SK-N-DZ (cell line): Measurements from ENCODE around the gene SIGLEC12. TPM values are rescaled to one million over a fixed set of nuclear protein-coding genes. Genes with fewer than 3 reads are reported as not detected.

Source experiments
- DNase-seq: peaks from one replicate; pipeline ENCODE4 v3.0.0-alpha.2; 2015; ENCODE audit warnings: low spot score
- polyA plus RNA-seq, 2 experiments: library from polyadenylated mRNA; depleted of rRNA; stranded (reverse); fragments of >200 nt; gene quantifications; 2 replicates each; pipeline ENCODE4 v1.2.3, GENCODE V29; 2014

Gene SIGLEC12
- polyA plus RNA-seq (2014; cell fraction: cytosol; rRNA removed), result not detected in 2 replicates
- not detected in 2 replicates for polyA plus RNA-seq (2014; cell fraction: nucleus; rRNA removed)

GRCh38 chr19:51501594-51502263, at the start of gene SIGLEC12:
TSS of gene SIGLEC12 (minus strand) at chr19:51501800. CDS start at chr19:51501733, 67 bp downstream.
- DNase-seq, result no peak

GRCh38 chr19:51550848-51551672, 49.5 kb upstream of the SIGLEC12 start:
- DNase-seq, result no peak

GRCh38 chr19:51549533-51550324, 48.1 kb upstream of the SIGLEC12 start:
- DNase-seq, result no peak

- no peak for DNase-seq
These were observed 47.3 kb upstream of the SIGLEC12 start for GRCh38 chr19:51548891-51549305.

- DNase-seq, result no peak
These were observed 46.6 kb upstream of the SIGLEC12 start for GRCh38 chr19:51548213-51548651.

- no peak for DNase-seq
These were observed 46.0 kb upstream of the SIGLEC12 start for GRCh38 chr19:51547397-51548212.

- no peak for DNase-seq
These were observed 45.2 kb upstream of the SIGLEC12 start for GRCh38 chr19:51546650-51547396.

GRCh38 chr19:51546107-51546649, 44.6 kb upstream of the SIGLEC12 start:
- no peak for DNase-seq

- no peak for DNase-seq
These were observed 42.4 kb upstream of the SIGLEC12 start for GRCh38 chr19:51544038-51544437.

GRCh38 chr19:51542699-51543098, 41.1 kb upstream of the SIGLEC12 start:
- no peak for DNase-seq

GRCh38 chr19:51541458-51542357, 40.1 kb upstream of the SIGLEC12 start:
- DNase-seq, result no peak

GRCh38 chr19:51539821-51540366, 38.3 kb upstream of the SIGLEC12 start:
- DNase-seq, result no peak

- DNase-seq, result no peak
These were observed 33.9 kb upstream of the SIGLEC12 start for GRCh38 chr19:51535535-51535934.

- no peak for DNase-seq
These were observed 30.0 kb upstream of the SIGLEC12 start, which contains the start of gene SIGLEC6 for GRCh38 chr19:51531349-51532315. TSS of gene SIGLEC6 (minus strand) at chr19:51531670. CDS start at chr19:51531648, 22 bp downstream.

- DNase-seq, result no peak
These were observed 29.0 kb upstream of the SIGLEC12 start for GRCh38 chr19:51530616-51531015.

- DNase-seq, result no peak
These were observed 27.7 kb upstream of the SIGLEC12 start for GRCh38 chr19:51529301-51529700.

GRCh38 chr19:51525651-51526050, 24.1 kb upstream of the SIGLEC12 start:
- DNase-seq, result no peak
